NCI-H1436 treated with DMSO at 0.1 percent for 48 hours (cell line): Measurements from ENCODE around the gene LY6G6F.
"Not testable (repeated sequence)": the region's sequence is repeated elsewhere in the genome, so short reads cannot be mapped to it uniquely, and the experiment has no call there.

Experiments
- DNase-seq: peaks from one replicate; lab custom pipeline; 2025; lab: John Stamatoyannopoulos, UW

Gene LY6G6F

DNA sequence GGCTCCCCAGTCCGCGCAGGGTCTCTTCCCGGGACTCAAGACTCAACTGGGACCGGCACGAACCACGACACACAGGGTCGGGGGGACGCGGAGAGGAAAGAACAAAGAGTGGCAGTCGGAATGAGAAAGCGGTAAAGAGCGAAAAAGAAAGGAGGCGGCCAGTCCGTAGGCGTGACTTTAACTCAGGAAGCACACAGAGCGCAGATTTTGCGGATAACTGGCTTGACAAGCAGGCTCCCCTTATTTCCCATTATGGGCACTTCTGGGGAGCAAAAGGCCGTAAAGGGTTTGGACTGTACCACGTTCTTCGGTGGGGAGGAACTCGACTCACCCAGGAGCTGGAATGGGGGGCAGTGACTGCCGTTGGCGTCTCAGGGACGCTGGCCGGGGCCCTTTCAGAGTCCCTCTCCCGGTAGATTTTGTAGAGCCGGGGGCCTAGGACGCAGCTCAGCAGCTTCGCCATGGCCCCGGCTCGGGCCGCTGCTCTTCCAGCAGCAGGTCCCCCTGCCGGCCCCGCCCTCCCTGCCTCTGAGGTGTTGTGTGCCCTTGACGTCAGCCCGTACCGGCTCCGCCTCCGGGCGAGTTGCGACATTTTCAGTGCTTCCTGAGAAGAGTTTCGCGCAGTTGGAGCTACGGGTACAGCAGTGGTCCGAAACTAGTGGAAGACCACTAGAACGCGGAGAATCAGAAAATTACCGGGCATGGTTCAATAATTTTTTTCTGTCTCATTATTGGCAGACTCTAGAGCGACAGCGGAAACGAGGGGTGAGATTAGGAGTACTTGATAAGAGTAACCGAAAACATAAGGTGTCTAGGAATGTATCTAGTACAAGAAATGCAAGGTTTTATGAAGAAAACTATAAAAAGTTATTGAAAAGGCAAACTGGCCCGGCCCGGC lies 3.6 kb upstream of the LY6G6F start, which contains the start of gene ABHD16A:
TSS of gene ABHD16A (minus strand) at position 506 of the 898 bp plus-strand sequence. CDS start at position 463, 43 bp downstream.
- DNase-seq = peak; percentile 68

DNA sequence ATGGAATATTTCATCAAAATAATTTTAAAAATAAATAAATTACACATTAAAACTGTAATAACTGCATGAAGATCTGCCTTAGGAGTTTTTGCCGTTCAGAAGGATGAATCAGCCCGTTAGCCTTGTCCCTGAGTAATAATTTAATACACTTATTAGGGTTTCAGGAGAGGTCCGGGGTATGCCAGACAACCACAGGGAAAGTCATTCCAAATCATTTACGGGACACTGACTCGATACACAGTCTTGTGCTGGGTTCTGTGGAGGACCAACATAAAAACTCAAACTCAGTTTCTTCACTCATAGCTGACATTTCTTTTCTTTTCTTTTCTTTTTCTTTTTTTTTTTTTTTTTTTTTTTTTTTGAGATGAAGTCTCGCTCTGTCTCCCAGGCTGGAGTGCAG lies 735 bp upstream of the LY6G6F start:
- DNase-seq = no peak

DNA sequence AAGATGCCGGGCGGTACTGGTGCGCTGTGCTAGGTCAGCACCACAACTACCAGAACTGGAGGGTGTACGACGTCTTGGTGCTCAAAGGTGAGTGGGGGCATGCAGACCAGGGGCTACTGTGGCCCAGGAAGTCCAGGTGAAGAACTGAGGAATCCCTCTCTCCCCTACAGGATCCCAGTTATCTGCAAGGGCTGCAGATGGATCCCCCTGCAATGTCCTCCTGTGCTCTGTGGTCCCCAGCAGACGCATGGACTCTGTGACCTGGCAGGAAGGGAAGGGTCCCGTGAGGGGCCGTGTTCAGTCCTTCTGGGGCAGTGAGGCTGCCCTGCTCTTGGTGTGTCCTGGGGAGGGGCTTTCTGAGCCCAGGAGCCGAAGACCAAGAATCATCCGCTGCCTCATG lies 1.0 kb downstream of the LY6G6F start:
- no peak for DNase-seq

DNA sequence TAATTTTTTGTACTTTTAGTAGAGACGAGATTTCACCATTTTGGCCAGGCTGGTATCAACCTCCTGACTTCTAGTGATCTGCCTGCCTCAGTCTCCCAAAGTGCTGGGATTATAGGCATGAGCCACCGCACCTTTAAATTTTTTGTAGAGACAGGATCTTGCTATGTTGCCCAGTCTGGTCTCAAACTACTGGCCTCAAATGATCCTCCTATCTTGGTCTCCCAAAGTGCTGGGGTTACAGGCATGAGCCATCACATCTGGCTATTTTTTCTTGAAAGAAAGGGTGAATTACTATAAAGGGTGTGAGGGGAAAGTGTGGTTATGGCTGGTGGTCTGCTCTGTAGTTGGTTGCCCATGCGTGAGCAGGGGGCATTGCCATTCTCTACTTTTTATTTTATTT lies 1.6 kb downstream of the LY6G6F start:
- DNase-seq = no peak

DNA sequence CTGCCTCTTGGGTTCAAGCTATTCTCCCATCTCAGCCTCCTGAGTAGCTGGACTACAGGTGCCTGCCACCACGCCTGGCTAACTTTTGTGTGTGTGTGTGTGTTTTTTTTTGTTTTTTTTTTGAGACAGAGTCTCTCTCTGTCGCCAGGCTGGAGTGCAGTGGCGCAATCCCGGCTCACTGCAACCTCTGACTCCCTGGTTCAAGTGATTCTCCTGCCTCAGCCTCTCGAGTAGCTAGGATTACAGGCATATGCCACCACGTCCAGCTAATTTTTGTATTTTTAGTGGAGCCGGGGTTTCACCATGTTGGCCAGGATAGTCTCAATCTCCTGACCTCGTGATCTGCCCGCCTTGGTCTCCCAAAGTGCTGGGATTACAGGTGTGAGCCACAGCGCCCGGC lies 2.5 kb downstream of the LY6G6F start:
- not testable (repeated sequence) for DNase-seq

DNA sequence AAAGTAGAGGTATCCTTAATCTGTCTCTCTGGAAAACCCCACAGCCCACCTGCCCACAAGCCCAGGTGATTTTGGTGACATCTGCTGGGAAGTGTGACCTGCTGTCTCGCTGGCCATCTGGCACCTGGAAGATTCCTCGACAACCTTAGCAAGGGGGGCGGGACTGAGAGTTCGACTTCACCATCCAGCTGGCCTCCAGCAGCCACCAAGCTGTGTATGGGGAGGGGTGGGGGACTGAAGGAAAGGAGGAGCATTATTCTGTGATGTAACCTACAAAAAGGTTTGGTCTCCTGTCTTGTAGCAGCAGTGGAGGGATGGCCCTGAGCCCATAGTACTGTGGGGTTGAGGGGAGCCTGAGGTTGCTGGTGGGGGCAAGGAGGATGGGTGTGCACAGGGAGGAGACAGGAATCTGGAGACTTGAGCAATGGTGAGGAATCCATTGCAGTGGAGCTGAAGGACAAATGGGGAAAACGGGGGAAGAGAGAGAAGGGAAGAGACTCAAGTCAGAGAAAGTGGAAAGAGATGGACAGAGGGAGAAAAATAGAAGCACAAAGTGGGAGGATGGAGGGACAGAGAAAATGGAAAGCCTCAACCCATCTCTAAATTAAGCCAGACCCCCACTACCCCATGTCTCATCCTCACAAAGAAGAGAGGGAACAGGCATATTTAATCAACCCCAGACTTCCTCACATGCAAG lies 4.0 kb downstream of the LY6G6F start:
- DNase-seq = no peak

DNA sequence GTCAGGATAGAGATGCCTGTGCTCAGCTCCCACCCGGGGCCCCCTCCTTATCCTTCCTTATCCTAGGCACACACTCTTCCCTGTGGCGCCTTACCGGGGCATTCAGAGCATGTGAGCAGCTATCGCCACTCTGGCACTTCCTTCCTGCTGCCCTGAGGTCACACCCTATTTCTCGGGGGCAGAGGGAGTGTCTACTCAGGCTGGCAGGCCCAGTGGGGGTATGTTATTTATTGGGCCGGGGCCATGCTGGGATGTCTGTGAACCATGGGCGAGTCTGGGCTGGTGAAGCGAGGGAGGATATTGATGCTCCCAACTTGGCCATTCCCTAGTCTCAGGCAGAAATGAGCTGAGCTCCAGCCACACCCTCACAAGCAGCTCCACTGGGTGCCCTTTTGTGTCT lies 4.6 kb downstream of the LY6G6F start:
- no peak for DNase-seq

DNA sequence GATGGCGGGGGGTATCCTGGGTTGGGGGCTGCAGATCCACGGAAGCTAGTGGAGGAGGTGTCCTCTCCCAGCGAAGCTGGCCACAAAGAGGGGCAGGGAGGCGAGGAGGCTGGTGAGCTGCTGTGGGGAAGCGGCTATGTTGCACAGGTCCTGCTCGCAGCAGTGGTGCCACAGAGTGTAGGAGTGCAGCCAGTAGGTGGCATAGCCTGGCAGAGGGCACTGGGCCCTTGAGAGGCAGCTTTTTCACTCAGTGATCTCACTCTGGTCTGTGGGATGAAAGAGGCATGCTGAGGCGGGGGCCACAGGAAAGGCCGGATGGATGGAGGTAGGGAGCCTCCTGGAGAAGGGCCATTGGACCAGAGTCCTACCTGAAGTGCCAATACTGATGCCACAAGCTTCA lies 5.6 kb downstream of the LY6G6F start:
- DNase-seq = no peak

DNA sequence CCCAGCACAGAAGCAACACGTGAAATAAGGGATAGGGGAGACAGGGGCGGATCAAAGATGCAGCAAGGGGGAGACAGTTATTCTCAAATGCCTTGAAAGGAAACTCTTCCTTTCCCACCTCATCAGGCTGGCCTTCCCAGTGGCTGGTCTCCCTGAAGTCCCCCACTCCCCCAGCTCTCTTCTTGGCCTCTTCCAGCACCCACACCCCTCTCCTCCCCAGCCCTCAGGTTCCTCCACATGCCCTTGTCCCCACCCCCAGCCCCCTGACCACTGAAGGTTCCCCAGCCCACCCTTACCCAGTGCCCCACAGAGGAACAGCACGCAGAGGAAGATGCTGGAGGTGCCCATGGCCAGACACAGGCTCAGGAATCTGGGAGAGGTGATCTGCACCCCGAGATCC lies 6.8 kb downstream of the LY6G6F start:
- no peak for DNase-seq

DNA sequence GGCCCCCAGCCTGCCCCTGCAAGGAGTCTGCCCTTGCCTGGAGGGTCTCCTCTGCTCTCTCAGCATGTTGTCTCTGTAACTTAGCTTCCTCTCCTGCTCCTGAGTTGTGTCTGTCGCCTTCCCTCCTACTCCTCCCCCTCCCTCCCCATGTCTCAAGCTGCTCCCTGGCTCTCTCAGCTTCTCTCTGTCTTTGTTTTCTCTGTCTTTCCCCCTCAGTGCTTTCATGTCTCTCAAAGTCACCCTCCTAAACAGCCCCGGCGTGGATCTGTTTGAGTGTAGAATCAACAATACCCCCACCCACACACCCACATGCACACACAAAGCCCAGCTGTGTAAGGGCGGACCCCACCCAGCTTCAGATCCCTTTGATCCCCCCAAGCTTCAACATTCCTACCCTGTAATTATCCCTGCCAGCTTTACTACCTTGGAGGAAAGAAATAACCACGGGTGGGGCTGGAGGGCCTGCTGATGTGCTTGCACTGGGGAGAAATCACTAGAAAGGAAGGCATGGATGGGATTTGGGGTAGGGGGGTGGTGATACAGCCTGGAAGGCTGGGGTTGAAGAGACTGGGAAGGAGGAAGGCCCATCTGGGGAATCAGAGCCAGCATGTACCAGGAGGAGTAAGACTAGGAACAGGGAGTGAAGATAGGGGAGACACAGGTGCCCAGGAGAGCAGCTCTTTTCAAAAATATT lies 7.5 kb downstream of the LY6G6F start:
- DNase-seq = no peak

DNA sequence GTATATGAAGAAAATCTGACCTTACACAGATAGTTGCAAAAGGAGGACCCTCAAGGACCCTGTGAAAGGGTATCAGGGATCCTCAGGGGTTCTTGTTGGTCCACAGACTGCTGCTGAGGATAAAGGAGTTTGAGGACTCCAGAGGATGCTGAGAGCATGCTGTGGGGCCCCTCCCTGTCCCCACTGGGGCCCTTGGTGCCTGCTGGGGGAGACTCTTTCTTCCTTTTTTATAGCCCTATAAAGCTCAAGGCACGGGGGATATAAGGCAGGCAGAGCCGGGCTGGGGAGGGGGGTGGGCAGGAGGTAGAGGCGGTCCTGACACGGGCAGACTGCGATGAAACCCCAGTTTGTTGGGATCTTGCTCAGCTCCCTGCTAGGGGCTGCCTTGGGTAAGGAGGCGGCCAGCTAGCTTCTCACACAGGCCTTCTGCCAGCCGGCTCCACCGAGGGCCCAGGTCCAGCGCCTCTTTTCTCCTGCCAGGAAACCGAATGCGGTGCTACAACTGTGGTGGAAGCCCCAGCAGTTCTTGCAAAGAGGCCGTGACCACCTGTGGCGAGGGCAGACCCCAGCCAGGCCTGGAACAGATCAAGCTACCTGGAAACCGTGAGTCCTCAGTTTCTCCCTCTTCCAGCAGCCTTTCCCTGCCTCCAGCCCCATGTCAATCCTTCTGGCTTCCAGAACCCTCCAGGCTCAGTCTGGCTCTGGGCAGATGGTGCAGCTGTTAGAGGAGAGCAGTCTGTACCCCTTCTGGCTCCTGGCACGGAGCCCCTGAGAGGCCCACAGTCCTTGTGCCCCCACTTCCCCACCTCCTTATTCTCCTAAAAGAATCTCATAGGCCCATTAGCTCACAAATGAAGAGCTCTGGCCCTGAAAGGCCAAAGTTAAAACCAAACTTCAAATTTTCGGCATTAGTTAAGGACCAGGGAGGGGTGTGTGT lies 8.6 kb downstream of the LY6G6F start, which contains the start of gene LY6G6D:
TSS of gene LY6G6D (plus strand) at position 327 of the 937 bp plus-strand sequence. CDS start at position 335, 8 bp downstream.
- DNase-seq = no peak

DNA sequence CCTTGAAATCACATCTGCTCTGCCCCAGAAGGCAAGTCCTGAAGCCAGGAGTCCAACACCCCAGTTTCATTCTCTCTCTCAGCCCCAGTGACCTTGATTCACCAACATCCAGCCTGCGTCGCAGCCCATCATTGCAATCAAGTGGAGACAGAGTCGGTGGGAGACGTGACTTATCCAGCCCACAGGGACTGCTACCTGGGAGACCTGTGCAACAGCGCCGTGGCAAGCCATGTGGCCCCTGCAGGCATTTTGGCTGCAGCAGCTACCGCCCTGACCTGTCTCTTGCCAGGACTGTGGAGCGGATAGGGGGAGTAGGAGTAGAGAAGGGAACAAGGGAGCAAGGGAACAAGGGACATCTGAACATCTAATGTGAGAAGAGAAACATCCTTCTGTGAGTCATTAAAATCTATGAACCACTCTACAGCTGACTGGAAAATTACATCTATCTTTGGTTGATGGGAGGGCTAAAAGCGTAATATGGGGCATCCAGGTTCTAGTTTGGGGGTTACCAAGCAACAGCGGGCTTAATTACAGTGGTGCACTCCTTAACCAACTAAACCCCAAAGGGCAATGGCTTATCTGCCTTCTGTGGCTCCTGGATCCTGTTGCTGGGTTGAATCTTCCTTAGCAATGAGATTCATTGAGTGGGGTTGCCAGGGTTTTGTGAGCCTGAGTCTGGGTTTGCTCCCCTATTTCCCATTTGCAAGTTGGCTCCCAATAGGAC lies 11.0 kb downstream of the LY6G6F start:
- peak; percentile 29 for DNase-seq

DNA sequence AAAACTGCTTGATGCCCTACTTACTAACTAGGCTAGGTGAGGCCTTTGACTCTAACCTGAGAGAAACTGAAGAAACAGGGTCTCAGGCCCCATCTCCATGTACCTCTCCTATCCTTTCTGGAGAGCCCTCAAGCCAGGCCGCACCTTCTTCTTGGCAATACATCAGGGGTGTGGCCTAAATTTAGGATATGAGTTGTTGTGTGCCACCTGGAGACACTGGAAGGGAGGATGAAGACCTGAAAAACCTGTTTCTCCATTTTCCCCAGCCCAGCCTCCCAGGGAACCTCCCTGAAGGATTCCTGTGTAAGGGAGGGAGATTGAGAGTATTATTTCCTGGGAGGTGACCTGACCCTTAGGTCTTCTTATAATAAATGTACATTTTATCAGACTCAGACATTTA lies 11.6 kb downstream of the LY6G6F start:
- DNase-seq = no peak

DNA sequence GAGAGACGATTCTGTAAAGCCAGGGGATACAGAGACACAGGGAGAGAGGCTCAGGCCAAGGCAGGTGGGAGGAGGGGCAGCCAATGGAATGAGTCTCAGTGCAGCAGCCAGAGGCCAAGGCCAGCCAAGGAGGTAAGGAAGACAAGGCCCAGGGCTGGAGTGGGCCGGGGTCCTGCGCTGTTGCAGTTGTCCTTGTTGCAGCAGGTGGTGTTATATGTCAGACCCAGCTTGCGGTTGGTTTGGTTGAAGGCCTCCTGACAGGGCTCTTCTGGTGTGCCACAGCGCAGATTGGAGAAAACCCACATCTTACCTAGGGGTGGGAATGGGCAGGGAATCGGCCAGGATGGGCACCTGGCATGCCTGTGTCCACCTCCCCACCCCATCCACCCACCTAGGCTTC lies 12.3 kb downstream of the LY6G6F start:
- DNase-seq = no peak

DNA sequence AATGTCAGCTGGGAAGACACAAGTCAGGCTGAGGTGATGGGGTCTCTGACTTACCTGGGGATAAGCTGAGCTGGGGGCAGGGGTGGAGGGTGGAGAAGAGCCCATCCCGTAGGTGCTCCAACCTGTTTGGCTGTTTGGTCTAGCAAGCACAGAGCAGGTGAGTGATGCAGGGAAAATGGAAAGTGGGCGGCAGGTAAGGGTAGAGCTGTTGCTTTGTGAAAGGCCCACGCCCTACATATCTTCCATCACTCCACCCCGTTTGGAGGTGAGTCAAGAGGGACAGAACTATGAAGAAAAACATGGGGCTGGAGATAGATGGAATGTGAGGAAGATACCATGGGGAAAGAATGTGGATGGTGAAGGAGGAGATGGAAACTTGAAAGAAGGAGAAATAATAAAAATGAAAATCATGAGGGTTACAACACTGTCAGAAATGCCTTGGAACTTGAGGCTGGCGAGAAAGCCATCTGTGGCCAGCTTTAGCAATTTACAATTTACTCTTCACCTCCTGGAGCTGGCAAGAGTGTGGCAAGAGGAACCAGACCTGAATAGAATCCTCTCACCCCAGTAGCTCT lies 13.6 kb downstream of the LY6G6F start:
- DNase-seq = no peak

DNA sequence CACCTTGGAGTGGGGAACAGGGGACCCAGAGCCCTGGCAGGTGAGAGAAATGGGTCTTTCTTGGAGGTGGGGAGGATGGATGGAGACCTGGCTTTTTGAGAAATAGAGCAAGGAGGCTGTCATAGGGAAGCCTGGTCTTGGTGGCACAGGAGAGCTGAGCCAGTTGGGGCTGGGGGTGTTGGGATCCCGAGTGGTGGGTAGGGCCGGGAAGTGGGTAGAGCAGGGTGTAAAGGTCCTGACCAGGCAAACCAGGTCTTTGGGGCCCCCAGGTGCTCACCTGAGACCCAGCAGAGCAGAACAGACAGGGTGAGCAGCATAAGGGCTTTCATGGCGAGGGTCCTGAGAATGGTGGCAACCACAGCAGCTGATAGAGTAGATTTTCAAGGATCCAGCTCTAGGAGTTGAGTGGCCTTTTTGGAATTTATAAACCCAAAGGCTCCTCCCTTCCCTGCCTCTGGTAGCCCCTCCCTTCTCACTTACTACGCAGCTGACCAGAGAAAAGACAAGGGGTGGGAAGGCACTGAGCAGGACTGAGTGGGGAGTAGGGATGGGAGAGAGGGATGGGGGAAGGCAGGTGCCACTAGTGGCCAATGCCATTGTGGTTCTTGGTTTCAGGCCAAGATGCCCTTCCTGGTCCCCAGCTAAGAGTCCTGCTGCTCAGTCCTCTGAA lies 14.8 kb downstream of the LY6G6F start, which contains the start of gene LY6G6C:
TSS of gene LY6G6C (minus strand) at position 396 of the 670 bp plus-strand sequence. CDS start at position 329, 67 bp downstream.
- no peak for DNase-seq

DNA sequence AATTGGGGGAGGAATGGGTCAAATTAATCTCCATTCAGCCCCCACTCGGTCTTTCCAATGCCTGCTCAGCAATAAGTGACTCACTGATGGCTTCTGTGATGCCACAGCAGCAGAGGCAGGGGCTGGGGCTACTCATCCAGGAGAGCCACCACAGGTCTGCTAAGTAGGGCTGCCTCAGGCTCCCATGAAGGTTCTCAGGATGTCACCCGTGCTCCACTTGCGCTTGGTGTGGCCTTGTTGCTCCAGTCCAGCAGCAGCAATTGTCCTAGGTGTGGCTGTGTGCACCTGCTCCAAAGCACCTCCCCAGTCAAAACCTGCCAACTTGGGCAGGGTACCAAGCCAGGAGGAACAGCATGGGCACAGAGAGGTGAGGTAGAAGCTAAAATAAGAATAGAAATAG lies 15.5 kb downstream of the LY6G6F start:
- no peak for DNase-seq

DNA sequence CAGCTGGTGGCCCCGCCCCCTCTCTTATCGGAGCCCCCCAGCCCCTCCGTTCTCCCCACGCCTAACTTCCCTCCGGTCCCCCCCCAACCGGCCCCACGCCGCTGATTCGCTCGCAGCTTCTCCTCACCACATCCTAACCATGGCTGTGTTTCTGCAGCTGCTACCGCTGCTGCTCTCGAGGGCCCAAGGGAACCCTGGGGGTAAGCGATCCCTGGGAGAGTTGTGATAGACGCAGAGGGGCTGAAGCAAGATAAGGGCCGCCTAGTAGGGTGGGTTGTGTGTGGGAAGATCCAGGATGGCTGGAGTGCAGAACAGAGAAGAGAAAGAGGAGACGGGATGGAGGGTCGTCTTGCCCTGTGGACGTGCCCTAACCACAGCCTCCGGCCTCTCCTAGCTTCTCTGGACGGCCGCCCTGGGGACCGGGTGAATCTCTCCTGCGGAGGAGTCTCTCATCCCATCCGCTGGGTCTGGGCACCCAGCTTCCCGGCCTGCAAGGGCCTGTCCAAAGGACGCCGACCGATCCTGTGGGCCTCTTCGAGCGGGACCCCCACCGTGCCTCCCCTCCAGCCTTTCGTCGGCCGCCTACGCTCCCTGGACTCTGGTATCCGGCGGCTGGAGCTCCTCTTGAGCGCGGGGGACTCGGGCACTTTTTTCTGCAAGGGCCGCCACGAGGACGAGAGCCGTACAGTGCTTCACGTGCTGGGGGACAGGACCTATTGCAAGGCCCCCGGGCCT lies 16.7 kb downstream of the LY6G6F start, which contains the start of gene MPIG6B:
TSS of gene MPIG6B (plus strand) at position 129 of the 735 bp plus-strand sequence. CDS start at position 140, 11 bp downstream.
- no peak for DNase-seq
